Measurements from ENCODE around the gene LAIR1. TPM values are rescaled to one million over a fixed set of nuclear protein-coding genes. Genes with fewer than 3 reads are reported as not detected.

LAIR1 gene
- total and polyA plus RNA-seq, 4 donors = 1.2 to 16.3 (median 4.8) TPM

GRCh38 chr19:54393381-54393780 lies 28.6 kb upstream of the LAIR1 start:
- 80% methylated on average over 16 of the region's 16 CpGs for WGBS
- Histone ChIP-seq H3K27ac (ENCODE audit: low read depth in 1 of 2, low read length in 2 of 2) (no peak overlapping the region), H3K27me3 (ENCODE audit: control insufficient read depth in 4 of 4, insufficient read depth in 4 of 4, low read length in 3 of 4) (peaks cover 0 to 2% (median 0%) of the 10 kb centered on the region in 4 donors), H3K4me3 (ENCODE audit: low read depth in 1 of 3, low read length in 3 of 3) (no peak overlapping the region), H3K9me3 (ENCODE audit: control insufficient read depth in 4 of 4, low read length in 3 of 4) (no peaks in the 10 kb centered on the region), H3K9ac (ENCODE audit: low read depth in 1 of 2, low read length in 2 of 2) (no peak overlapping the region), H3K4me1 (ENCODE audit: control insufficient read depth in 4 of 4, insufficient read depth in 4 of 4, low read length in 3 of 4) (no peaks in the 10 kb centered on the region), H3K36me3 (ENCODE audit: control insufficient read depth in 4 of 4, insufficient read depth in 3 of 4, low read depth in 1 of 4, low read length in 3 of 4) (no peaks in the 10 kb centered on the region)
- DNase-seq (ENCODE audit: low spot score) = no peak
- no peak for TF ChIP-seq FOXA1 (IDR thresholded peaks at IDR 0.05)
- no peak for TF ChIP-seq HNF4A (conservative IDR thresholded peaks at IDR 0.05)
- TF ChIP-seq JUND (IDR thresholded peaks at IDR 0.05) = no peak
- TF ChIP-seq NR2F2 (IDR thresholded peaks at IDR 0.05) = no peak
- no peak for TF ChIP-seq EGR1 (IDR thresholded peaks at IDR 0.05; ENCODE audit: low read depth in 2 of 2)
- TF ChIP-seq YY1 (IDR thresholded peaks at IDR 0.05) = no peak
- no peak for TF ChIP-seq TAF1 (conservative IDR thresholded peaks at IDR 0.05)
- TF ChIP-seq SP1 (IDR thresholded peaks at IDR 0.05) = no peak
- TF ChIP-seq ATF3 (IDR thresholded peaks at IDR 0.05) = no peak
- TF ChIP-seq MAX (IDR thresholded peaks at IDR 0.05) = no peak
- no peak for TF ChIP-seq GABPA (IDR thresholded peaks at IDR 0.05 in 1 of 2, conservative IDR thresholded peaks at IDR 0.05 in 1 of 2)
- TF ChIP-seq RAD21 (IDR thresholded peaks at IDR 0.05) = no peak
- TF ChIP-seq REST (IDR thresholded peaks at IDR 0.05) = no peak
- TF ChIP-seq FOXA2 (IDR thresholded peaks at IDR 0.05) = no peak
- no peak for TF ChIP-seq ZBTB33 (IDR thresholded peaks at IDR 0.05)
- no peak for TF ChIP-seq CTCF (IDR thresholded peaks at IDR 0.05; ENCODE audit: low read depth, low read length, missing input control)
- no peak for TF ChIP-seq HNF4G (IDR thresholded peaks at IDR 0.05)
- no peak for TF ChIP-seq RXRA (IDR thresholded peaks at IDR 0.05)

All from liver (tissue), 9 donors.